Peyer's patch (tissue), 4 donors: Measurements from ENCODE around the gene UTY.

Source experiments
- POLR2A ChIP-seq, 2 donors: fragments of 450-650 bp; IDR thresholded peaks; one replicate each; pipeline ENCODE4 v1.5.1; 2017; ENCODE audit warnings: antibody characterized with exemption in 2 of 2, mild to moderate bottlenecking in 2 of 2, moderate library complexity in 2 of 2
- TF ChIP-seq, protein P1 (sequence below), 6 experiments: fragments of 450-650 bp in 4 of 6; fragments of 200-600 bp in 2 of 6; sonication (generic) in 1 of 6; IDR thresholded peaks; one replicate each; pipeline ENCODE4 v1.5.1; 2017 to 2019; ENCODE audit warnings: antibody characterized with exemption in 6 of 6, mild to moderate bottlenecking in 3 of 6, moderate library complexity in 1 of 6

DNA sequence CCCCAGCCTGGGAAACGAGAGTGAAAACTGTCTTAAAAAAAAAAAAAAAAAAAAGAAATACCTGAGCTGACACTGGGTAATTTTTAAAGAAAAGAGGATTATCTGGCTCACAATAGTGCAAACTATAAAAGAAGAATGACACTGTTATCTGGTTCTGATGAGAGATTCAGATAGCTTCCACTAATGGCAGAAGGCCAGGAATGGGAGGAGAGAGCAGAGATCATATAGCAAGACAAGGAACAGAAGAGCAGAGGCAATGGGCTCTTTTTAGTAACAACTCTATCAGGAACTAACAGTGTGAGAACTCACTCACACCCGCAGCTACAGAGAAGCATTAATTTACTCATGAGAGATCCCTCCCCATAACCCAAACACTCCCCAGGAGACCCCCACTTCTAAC is 184.8 kb downstream of the UTY start:
- TF ChIP-seq, protein P1, sequence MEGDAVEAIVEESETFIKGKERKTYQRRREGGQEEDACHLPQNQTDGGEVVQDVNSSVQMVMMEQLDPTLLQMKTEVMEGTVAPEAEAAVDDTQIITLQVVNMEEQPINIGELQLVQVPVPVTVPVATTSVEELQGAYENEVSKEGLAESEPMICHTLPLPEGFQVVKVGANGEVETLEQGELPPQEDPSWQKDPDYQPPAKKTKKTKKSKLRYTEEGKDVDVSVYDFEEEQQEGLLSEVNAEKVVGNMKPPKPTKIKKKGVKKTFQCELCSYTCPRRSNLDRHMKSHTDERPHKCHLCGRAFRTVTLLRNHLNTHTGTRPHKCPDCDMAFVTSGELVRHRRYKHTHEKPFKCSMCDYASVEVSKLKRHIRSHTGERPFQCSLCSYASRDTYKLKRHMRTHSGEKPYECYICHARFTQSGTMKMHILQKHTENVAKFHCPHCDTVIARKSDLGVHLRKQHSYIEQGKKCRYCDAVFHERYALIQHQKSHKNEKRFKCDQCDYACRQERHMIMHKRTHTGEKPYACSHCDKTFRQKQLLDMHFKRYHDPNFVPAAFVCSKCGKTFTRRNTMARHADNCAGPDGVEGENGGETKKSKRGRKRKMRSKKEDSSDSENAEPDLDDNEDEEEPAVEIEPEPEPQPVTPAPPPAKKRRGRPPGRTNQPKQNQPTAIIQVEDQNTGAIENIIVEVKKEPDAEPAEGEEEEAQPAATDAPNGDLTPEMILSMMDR (IDR thresholded peaks at IDR 0.05) = no peak
- no peak for TF ChIP-seq POLR2A (IDR thresholded peaks at IDR 0.05)
